NCI-H1105 treated with DMSO at 0.1 percent for 48 hours (cell line): ENCODE data around the gene RAB43.
"Not testable (repeated sequence)": the region's sequence is repeated elsewhere in the genome, so short reads cannot be mapped to it uniquely, and the experiment has no call there.

Experiments
- DNase-seq: peaks from one replicate; lab custom pipeline; 2025; lab: John Stamatoyannopoulos, UW

The RAB43 gene

DNA sequence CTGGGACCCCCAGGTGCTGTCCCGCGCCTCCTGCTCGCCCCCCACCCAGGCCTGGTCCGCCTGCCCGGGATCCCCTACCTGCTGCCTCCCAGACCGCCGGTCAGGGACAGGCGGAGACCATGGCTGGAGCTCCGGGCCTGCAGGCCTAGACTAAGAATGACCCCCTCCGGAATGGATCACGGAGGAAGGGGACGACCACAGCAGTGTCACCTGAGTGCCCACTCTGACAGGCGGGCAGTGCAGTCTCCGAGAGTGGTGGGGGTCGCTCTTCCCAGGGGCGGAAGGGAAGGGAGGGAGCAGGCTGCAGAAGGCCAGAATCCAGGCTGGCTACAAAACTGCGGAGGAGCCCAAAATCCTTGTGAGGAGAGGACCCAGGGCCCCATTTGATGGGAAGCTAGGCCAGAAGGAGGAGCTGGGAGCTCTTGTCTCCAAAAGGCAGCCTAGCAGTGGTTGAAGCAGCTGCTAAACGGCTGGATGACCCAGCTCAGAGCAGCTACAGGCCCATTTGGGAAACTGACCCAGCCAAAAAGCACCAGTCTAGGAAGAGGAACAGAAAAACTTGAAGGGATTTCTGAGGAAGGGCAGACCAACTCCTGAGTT lies 908 bp upstream of the RAB43 start:
- DNase-seq = no peak

DNA sequence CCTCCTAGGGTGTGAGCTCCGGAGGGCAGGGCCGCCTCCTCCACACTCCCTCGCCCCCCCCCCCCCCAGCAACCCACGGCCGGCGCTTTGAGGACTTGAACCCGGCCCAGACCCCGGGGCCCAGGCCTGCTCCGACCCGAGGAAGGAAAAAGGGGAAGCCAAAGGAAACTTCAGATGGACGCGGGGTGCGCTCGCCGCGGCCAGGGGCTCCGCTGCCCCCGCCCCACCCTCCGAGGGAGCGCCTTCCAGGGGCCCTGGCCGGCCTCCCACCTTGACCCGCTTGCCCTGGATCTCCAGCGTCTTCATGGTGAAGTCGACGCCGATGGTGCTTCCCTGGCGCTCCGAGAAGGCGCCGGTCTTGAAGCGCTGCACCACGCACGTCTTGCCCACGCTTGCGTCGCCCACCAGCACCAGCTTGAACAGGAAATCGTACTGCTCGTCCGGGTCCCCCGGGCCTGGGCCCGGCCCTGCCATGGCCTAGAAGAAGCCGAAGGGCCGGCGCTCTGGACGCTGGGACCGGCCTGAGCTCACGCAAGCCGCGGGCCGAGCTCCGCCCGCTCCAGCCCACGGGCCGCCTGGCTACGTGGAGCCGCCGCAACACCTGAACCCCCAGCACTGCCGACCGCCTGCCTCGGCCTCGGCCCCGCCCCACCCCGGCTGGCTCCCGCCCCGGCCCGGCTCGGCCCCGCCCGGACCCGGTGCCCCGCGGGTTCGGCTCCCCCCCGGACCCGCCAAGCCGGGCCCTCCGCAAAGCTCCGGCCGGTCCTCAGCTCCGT lies 400 bp downstream of the RAB43 start:
- DNase-seq = no peak

DNA sequence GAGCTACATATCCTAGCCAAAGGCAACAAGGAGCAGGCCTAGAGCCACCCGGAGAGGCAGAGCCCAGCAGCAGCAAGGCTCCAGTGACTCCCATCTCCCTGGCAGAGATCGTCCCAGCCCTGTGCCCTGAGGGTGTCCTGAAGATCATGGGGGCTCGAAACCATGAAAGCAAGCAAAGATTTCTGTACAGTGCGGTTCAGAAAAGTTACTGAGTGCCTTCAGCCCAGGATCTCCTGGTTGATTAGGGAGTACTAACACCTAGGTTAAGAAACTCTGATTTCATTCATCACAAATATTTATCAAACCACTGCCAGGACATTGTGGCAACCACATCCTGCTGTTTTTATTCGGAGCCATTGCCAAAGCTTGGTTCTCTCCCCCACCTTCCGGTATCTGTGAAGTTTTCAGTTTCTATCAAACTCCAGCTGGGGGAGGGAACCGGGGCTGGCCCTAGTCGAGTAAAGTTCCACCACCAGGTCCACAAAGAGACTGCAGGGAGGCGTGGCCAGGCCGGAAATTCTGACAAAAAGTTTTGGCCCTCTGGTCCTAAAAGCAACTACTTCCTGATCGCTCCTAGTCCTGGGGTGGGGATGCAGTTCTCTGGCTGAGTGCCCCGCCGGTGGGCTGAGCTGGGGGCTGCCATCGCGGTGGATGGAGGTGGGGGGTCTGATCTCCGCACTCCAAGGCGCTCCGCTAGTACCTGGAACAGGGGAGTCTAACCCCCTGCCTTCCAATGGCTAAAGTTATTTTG lies 1.2 kb downstream of the RAB43 start:
- peak; percentile 25 for DNase-seq

DNA sequence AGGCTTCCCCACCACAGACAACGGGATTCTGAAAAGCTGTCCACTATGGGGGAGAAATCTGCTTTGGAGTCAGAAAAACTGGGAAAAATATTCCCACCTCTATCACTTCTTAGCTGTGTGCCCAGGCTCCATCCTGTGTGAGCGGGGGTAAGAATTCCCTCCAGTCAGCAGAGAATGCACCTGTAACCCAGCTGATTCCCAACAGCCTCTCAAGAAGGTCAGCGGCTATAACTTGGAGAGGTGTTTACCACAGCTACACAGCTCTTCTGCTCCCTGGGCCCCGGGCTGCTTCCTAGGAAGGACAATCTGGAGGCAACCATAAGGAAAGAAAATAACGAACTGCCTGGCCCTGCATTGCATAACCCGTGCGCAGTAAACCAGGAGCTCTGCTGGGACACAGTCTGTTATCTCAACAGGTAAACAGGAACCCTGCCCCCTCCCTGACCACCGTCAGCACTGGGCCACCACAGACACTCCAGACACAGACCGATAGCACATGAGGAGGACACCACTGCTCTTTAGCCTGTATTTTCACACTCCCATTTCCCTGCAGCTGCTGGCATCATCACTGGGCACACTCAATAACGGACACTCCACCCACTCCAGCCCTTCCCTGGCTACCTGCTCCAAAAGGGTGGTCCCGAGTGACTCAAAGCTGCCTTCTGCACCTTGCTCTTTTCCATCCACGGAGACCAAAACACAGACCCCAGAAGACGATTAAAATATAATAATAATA lies 2.1 kb downstream of the RAB43 start:
- DNase-seq = no peak

DNA sequence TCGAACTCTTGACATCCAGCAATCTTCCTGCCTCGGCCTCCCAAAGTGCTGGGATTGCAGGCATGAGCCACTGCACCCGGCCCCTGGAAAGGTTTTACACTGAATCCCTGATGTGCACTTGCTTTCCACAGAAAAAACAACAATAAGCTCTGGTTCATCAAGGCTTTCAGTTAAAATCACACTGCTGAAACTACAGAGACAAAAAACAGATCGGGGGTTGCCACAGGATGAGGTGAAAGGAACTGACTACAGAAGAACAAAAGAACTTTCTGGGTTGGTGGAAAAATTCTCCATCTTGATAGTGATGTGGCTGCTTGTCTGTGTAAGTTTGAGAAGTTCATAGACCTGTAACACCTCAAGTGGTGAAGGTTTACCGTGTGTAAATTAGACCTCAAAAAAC lies 2.9 kb downstream of the RAB43 start:
- no peak for DNase-seq

DNA sequence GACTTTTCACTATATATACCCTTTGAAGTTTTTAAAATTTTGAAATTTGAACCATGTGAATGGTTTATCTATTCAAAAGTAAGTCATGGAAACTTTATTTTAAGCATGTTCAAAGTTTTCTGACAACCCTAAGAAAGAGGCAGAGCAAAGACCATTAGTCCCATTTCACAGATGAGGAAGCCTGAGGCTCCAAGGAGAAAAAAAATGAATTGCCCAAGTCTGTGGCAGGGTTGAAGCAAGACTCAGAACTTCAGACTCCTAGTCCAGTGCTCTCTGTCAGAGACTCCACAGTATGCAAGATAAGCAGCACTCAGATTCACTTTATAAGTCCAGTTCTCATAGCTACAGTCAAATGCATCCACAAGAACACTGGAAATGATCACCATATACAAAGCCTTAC lies 4.5 kb downstream of the RAB43 start:
- DNase-seq = no peak

DNA sequence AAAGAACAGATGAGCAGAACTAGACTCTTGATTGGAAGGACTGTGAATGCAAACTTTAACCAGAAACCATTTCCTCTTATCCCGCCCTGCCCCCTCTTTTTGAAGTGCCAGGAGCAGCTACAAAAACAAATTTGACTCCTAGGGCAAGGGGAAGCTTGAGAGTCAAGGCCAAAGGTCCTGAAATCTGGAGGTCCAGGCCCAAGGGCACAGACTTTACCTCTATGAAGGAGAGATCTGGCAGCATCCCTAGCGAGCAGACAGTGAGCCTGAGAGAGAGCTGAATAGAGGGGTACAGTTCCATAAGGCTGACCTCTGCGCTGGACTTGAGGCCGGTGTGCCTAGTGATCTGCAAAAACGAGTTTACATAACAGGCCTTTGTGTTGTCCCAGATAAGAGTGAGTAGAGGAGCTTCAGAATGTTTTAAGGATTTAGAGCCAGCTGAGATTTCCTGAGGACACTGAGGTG lies 5.1 kb downstream of the RAB43 start:
- DNase-seq = no peak

DNA sequence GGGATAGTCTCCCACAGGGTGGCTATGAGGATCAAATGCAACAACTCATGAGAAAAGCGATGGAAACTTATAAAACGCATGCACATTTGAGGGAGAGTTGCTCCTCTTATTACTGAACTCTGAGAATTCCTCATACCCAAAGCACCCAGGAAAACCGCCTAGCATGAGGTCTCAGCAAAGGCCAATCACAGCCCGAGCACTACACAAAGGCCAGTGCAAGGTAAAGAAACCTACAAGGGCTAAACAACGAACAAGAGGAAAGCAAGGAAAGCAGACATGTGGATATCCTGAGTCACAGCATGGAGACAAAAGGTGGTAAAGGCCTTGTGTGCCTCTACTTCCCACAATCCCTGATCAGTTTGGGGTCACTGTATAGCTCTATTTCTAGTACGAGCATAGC lies 7.1 kb downstream of the RAB43 start:
- no peak for DNase-seq

DNA sequence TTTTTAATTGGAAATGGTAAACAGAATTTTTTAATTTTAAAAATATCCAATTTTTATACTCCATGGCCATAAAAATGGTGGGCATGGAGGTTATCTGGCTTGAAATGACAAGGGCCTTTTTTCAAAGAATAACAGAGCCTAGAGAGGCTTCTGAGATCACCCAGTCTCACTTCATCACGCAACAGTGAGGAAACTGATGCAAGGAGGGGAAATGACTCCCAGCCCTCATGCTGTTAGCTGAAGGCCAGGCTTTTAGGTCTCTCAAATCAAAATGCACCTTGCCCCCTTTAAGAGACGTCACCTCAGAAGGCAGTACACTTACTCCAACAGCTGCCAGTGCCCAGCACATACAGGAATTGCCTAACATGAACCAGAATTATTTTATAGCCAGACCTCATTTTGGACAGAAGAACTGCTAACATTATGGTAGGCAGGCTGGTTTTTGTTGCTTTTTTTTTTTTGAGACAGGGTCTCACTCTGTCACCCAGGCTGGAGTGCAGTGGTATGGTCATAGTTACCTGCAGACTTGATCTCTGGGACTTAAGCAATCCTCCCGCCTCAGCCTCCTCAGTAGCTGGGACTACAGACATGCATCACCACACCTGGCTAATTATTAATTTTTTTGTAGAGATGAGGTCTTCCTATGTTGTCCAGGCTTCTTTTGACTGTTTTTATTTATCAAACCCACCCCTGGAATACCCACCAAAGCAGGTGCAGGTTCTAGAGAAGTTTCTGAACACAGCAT lies 9.1 kb downstream of the RAB43 start:
- DNase-seq = no peak

DNA sequence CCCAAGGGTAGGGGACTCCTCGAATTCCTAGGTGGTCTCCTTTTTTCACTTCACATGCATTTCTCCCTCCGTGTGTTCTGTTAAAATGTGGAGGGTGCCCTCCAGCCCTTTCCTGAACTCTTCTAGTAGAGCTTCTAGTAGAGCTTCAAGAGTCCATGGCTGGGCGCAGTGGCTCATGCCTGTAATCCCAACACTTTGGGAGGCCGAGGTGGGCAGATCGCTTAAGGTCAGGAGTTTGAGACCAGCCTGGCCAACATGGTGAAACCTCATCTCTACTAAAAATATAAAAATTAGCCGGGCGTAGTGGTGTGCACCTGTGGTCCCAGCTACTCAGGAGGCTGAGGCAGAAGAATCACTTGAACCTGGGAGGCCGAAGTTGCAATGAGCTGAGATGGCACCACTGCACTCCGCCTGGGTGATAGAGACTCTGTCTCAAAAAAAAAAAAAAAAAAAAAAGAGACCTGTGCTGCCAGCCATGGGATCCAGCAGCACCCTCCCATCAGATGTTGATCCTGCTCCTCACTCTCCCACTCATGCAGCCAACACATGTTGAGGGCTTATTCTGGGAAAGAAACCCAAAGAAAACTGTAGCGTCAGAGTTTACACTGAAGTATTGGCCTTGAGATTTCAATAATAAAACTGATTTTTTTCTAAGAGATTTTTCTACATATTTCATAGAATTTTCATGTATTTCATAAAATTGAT lies 10.4 kb downstream of the RAB43 start:
- DNase-seq = not testable (repeated sequence)

DNA sequence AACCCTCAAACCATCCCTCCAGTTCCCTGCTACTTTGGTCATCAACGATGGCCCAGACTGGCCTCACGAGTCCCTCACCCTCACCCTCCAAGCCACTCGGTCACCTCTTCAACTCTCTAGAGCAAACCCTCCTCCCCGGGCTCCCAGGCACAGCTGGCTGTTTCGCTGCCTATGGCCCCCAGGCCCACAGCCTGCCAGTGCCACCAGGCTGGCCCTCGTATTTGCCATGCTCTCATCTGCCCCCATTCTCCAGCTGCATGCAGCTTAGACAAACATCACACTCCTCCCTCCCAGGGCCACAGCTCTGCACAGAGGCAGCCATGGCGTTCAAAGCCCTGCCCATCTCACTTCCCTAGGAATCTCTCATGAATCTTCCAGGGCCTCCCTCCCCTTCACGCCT lies 13.8 kb downstream of the RAB43 start:
- no peak for DNase-seq

DNA sequence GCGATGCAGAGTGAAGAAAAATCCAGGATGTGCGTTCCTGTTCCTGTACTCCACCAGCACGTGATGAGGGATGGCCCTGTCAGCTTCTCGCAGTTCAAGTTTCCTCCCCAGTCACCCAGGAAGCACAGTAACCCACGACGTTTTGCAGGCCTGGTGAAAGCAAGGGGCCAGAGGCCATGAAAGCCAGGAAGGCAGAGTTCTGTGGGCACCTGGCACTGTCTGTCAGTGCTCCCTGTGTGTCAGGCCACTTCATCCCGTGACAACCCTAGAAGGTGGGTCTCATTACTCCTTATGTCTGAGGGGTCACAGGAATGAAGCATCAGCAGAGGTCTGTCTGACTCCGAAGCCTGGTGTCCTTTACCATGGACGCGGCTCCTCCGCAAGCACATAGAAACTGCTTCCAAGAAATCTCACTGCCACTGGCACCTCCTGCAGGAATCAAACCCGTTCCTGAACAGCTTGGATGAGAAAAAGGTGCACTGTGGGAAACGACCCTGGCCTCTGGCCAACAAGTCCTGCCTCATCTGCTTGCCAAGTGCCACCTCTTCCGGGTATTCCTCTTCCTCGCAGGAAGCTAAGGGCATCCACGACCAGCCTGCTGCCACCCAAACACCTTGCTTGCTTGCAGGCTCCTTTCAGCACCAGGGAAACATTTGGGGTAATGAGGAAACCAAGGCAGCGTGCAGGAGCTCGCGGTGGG lies 14.6 kb downstream of the RAB43 start:
- DNase-seq = no peak

DNA sequence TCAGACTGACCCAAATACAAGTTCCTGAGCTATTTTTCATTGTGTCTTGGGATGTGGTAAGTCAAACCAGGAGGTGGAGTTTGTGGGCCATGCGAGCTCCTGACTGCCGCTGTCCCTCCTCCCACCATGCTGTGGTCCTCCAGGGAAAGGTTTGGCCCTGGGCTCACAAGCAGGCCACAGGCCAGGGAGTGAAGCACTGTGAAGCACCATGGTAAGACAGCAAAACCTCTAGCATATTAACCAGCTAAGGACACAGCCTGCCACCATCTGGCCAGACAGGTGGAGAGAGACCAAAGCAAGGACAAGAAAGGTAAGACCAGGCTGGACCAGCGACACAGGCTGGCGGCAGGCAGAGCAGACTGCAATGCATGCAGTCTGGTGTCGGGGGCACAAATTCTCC lies 15.3 kb downstream of the RAB43 start:
- DNase-seq = no peak

DNA sequence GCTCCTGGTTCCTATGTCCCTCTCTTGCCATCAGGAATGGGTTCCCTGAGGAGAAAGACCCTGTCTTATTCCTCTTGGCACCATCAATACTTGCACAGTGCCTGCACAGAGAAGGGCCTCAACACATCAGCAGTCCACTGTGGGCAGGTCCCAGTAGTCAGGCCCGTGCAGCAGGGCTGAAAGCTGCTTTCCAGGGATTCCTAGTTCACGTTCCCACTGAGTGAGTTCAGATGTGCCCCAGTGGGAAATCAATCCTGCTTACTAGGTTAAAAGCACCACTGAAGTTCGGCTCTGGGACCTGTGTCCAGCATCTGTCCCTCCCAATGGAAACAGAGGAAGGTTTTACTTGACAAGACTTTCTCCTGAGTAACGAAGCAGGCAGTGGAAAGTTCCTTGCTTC lies 15.7 kb downstream of the RAB43 start:
- DNase-seq = no peak

DNA sequence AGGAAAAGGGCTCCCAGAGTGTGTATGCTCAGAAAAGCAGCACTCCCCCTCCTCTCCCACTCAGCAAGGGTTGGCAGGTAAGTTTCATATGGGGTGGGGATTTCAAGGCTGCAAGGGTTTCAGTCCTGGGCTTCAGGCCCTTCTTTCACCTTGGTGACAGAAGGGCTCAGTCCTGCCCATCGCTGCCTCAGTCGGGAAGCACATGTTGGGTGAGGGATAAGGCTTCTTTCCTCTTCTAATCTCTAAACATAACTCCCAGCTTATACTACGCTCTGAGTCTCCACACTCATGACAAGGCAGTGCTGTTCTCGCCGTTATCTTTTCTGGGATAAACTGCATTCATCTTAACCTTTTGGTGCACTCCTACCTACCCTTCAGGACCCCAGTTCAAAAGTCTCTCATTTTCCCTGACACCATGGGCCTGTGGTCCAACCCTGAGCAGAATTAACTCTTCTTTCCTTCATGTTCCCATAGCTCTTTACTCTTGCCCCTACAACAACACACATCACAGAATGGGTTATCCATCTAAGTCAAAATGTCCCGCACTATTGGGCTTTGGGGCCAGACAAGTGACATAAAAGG lies 17.0 kb downstream of the RAB43 start:
- DNase-seq = no peak

DNA sequence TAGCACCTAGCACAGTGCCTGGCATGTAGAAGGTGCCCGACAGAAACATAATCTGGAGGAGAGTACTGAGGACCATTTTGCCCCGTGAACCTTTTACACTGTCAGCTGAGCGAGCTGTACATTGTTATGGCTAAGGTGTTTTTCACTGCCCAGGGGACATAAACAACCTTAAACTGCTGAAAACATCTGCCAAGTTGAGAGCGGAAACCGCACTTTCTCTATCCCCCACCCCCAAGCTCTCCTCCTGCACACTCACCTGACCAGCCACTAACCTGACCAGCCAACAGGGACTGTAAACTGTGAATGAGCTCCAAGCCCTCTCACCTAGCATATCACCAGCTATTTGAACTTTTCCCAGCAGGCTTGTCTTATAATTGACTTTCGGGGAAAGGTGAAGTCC lies 17.6 kb downstream of the RAB43 start:
- no peak for DNase-seq

DNA sequence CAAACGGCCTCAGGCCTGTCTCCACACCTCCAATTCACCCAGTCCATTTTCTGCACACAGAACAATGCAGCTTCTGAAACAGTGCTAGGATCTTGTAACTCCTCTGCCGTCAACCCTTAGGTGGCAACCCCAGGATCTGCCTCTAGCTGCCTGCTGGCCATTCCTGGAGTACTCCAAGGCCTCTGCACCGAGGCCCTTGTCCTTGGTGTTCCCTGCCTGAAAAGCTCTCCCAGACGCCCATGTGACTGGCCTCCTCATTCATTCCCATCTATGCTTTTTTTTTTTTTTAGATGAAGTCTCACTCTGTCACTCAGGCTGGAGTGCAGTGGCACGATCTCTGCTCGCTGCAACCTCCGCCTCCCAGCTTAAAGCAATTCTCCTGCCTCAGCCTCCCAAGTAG lies 18.3 kb downstream of the RAB43 start:
- DNase-seq = no peak

DNA sequence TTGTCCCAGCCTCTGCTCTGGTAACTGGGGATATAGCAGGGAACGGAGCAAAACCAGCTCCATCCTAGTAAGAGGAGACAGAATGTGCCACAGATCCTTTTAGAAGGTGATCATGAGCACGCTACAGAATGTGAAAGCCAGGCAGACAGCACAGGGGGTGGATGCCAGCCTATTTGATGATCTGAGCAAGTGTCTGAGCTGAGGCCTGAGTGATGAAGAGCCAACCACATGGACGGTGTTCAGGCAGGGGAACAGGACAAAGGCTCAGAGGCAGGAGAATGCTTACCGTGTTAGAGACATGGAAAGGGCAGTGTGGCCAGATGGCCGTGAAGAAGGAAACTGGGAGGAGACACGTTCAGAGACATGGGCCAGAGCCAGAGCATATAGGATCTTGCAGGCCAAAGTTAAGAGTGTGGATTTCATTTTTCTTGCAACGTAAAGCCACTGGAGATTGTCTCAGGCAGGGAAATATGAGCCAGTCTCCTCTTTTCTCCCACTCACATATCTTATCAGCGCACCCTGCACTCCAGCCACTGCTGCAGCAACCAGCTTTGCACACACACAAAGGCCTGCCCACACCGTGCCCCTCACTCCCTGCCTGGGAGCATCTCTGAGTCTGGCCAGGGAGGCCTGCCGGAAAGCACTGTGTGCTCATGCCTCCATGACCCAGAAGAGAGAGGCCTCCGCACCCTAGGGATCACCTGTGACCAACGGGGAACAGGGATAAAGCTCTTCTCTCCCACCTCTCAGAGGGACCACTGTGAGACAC lies 20.1 kb downstream of the RAB43 start:
- no peak for DNase-seq

DNA sequence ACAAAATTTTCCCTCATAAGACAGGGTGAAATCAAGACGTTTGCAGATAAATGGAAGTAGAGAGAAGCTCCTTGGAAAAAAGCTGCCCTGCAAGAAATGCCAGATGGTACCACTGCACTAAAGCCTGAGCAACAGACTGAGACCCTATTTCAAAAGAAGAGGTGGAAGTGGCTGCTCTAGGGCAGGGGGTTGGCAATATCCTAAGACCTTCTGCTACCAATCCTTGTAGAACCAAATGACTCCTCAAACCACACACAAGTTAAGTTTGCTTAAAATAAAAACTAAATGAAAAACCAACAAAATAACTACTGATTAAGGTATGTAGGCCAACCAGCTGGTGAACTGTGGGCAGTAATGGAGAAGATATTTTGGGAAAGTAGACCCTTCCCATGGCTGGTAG lies 21.3 kb downstream of the RAB43 start:
- DNase-seq = no peak
